Umbilical cord (tissue), 2 donors: ENCODE results near the gene PTCD1. TPM values are rescaled to one million over a fixed set of nuclear protein-coding genes. Genes with fewer than 3 reads are reported as not detected.

Experiments
- DNase-seq: peaks from one replicate; pipeline ENCODE4 v3.0.0-alpha.2; 2015; ENCODE audit warnings: low spot score
- total RNA-seq: library from RNA; depleted of rRNA; stranded (reverse); fragments of >200 nt; gene quantifications from one replicate; pipeline ENCODE4 v1.2.3, GENCODE V29; 2014; ENCODE audit warnings: low replicate concordance; ENCODE audit not compliant: insufficient read depth

PTCD1 gene
- total RNA-seq, 1 donor from 2014 or later, result 9.6 TPM

DNA sequence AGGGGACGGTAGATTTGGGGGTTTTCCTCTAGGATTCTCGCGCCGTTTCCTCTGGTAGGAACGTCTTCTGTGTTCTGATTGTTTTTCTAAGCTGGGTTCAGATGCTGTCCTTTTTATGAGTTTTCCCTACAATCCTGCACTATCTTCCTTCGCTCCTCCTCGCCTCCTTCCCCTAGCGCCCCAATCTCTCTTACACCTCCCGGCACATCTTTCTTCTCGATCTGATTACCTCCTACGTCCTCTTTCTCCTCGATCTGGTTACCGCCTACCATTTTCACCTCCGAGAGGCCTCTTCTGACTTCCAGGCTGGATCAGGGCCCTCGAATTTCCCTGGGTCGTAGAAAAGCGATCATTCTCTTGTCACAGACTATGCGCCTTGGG lies 29.4 kb downstream of the PTCD1 start:
- peak; percentile 19 for DNase-seq

- peak; percentile 96 for DNase-seq
Observed at GRCh38 chr7:99408379-99409191, 30.0 kb downstream of the PTCD1 start, which contains the start of the genes BUD31 and PDAP1. Gene BUD31, plus strand, starts transcription at chr7:99408969. Its CDS starts 2,124 bp downstream, at chr7:99411093. Gene PDAP1, minus strand, starts transcription at chr7:99408597. Its CDS starts 49 bp downstream, at chr7:99408548.

- peak; percentile 62 for DNase-seq
Observed at GRCh38 chr7:99407872-99408378, 30.7 kb downstream of the PTCD1 start.

- DNase-seq, result no peak
Observed at GRCh38 chr7:99406557-99406956, 32.0 kb downstream of the PTCD1 start.

GRCh38 chr7:99404977-99405320 lies 33.6 kb downstream of the PTCD1 start:
- no peak for DNase-seq

- DNase-seq, result no peak
Observed at GRCh38 chr7:99404235-99404976, 34.2 kb downstream of the PTCD1 start.

GRCh38 chr7:99403764-99404163 lies 34.8 kb downstream of the PTCD1 start:
- DNase-seq, result no peak

DNA sequence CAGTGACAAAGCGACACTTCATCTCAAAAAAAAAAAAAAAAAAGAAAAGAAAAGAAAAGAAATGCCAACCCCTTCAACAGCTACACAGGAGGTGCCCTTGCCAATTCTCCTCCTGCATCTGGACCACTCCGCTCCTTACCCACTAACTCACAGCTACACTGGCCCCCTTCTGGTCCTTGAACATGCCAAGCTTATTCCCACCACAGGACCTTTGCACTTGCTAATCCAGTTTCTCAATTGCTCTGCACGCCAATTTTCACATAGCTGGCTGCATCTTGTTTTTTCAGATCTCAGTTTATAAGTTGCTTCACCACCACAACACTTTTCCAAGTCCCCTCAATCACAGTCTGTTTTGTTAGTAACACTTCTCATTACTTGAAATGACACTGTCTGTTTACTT lies 35.7 kb downstream of the PTCD1 start:
- no peak for DNase-seq

- DNase-seq, result no peak
Observed at GRCh38 chr7:99399597-99399996, 39.0 kb downstream of the PTCD1 start.

DNA sequence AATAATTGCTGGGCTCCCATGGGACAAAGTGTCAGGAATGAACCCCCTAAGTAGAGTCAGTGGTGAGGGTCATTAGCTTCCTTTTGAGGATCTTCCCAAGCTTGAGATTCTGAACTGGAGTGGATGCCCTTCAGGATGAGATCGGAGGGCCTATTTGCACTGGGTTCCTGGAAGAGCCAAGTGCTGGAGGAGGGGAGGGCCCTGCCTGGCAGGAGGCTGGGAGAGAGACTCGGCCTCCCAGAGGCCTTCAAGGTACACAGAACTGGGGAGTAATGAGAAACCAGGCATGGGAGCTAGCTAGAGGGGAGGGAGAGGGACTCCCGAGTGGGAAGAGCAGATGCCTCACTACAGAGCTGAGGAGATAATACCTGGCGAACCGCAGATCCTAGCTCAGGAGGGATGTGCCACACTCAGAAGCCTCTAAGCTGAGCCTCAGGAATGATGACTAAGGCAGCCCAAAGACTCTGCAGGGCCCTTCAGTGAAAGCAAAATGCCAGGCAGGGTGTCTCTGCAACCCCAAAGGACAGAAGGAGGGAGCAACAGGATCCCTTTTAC lies 39.6 kb downstream of the PTCD1 start:
- no peak for DNase-seq

DNA sequence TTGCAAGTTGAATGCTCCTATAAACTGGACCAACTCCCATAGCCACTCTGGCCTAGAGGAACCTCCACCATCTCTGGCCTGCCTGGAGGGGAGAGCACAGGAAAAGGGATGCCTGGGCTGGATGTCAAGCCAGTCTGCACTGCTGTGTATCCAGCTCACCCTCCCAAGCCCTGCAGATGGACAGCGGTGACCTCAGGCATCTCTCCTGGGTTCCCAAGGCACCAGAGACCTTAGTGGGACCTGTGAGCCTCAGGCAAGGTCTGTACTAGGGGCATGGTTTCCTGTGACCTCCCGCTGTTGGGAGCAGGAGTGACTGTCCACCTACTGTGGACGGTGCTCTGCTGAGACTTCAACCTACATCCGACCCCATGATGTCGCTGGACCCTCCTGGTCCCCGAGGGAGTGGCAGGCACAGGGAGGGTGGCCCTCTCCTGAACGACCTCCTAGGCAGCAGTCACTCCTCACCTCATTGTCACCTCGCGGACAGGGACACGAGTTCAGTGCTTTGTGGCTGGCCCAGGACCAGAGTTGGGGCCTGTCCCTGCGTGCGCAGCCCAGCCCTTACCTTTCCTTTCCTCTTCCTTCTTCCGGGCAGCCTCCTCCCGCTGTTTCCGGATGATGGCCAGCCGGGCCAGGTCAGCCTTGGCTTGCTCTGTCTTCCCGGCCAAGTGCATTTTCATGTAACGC lies 41.2 kb downstream of the PTCD1 start:
- no peak for DNase-seq

DNA sequence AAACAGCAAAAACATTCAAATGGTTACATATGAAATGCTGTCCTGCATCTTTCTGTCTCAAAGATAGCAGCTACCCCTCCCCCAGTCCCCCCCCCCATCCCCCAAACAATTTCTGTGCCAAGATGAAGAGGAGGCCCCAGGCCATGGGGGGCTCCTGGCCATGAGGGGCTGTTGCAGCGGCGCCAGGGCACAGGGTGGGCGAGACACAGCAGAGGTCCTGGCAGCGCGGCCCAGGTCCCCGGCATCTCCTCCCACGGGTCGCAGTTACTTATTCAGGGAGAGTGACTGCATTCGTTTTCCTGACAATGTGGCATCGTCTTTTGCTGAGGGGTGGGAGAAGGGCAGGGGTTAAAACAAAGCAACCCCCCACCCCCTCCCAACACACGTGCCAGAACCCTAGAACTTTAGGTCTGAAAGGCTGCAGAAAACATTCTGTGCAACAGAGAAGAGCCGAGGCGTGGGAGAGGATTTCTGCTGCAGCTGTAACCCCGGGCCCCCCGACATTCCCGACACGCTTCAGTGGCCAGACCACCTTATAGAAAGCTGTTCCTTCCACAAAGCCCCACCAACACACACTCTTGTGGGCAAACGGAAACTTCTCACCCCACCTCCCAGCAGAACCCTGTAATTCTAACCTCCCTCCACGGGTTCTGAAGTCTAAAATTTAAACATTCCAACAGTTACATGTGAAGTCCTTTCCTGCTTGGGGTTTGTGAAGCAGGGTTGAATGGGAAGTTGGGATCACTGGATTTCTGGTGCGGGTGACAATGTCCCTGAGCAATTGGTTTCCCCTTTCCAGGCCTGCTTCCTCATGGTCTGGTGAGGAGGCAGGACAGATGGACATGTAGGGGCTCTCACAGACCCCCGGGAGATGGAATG lies 41.9 kb downstream of the PTCD1 start:
- DNase-seq, result no peak

GRCh38 chr7:99395616-99396327 lies 42.8 kb downstream of the PTCD1 start:
- DNase-seq, result no peak

GRCh38 chr7:99394188-99394502 lies 44.5 kb downstream of the PTCD1 start:
- DNase-seq, result no peak

- DNase-seq, result peak; percentile 35
Observed at GRCh38 chr7:99393355-99394187, 45.0 kb downstream of the PTCD1 start.

DNA sequence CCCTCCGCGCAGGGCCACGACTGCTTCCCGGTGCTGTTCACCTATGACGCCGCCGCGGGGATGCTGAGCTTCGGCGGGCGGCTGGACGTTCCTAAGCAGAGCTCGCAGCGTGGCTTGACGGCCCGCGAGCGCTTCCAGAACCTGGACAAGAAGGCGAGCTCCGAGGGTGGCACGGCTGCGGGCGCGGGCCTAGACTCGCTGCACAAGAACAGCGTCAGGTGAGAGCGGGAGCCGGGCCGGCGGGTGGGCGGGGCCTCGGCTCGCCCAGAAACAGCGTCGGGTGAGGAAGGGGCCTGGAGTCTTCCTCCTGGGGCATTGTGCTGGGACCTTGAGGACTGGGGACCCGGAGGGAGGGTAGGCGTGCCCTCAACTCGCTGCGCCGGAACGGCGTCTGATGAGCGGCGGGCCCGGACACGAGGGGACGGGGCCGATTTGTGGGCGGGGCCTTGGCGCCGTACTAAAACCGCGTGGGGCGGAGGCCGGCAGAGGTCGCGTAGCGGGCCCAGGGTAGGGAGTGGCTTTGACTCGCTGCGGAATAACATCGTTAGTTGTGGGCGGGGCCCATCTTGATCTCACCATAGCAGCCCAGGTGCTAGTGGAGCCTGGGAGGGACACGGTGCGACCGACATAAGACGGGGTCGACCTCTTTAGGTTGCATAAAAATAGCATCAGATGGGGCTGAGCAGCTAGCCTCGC lies 45.8 kb downstream of the PTCD1 start:
- DNase-seq, result peak; percentile 70

DNA sequence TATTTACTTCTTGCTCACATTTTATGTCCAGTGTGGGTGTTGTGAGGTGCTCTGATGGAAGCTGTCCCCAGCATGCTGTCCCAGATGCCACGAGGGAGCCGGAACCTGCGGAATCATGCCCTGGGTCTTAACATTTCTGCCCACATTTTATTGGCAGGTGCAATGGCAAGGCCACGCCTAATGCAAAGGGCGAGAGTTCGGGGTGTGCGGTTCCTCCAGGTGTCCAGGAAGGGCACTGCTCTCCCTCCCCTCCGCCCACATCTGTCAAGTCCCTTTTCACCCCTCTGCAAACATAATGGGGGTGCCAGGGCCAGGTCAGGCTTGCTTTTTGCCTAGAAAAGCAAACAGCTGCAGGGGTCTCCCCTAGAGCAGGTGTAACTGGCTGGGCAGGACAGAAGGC lies 46.6 kb downstream of the PTCD1 start:
- DNase-seq, result no peak

- DNase-seq, result no peak
Observed at GRCh38 chr7:99390941-99391602, 47.5 kb downstream of the PTCD1 start.
